GM12801 (cell line): ENCODE measurements around the gene VCPKMT.

ENCODE experiments used
- TF ChIP-seq, protein P1 (sequence below): IDR thresholded peaks from one replicate; pipeline ENCODE4 v1.5.1; 2011; ENCODE audit warnings: control low read depth; ENCODE audit not compliant: insufficient read length; ENCODE audit errors: extremely low read depth

VCPKMT gene

DNA sequence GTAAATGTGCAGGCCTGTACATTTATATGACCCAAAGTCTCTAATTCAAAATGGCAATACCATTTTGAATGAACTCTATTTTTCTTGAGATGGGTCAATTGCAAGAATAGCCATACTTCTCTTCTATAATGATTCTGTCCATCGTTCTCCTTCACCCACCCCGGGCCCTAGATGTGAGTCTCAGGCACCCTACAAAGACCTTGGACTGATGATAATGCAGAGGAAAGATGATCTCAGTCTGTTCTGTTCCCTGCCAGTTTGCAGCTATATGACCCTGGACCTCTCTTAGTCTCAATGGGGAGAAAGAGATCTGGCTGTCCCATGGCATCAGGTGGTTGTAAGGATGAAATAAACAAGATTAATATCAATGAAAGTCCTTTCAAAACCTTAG, 30.1 kb downstream of the VCPKMT start:
- TF ChIP-seq, protein P1, sequence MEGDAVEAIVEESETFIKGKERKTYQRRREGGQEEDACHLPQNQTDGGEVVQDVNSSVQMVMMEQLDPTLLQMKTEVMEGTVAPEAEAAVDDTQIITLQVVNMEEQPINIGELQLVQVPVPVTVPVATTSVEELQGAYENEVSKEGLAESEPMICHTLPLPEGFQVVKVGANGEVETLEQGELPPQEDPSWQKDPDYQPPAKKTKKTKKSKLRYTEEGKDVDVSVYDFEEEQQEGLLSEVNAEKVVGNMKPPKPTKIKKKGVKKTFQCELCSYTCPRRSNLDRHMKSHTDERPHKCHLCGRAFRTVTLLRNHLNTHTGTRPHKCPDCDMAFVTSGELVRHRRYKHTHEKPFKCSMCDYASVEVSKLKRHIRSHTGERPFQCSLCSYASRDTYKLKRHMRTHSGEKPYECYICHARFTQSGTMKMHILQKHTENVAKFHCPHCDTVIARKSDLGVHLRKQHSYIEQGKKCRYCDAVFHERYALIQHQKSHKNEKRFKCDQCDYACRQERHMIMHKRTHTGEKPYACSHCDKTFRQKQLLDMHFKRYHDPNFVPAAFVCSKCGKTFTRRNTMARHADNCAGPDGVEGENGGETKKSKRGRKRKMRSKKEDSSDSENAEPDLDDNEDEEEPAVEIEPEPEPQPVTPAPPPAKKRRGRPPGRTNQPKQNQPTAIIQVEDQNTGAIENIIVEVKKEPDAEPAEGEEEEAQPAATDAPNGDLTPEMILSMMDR: no peak

DNA sequence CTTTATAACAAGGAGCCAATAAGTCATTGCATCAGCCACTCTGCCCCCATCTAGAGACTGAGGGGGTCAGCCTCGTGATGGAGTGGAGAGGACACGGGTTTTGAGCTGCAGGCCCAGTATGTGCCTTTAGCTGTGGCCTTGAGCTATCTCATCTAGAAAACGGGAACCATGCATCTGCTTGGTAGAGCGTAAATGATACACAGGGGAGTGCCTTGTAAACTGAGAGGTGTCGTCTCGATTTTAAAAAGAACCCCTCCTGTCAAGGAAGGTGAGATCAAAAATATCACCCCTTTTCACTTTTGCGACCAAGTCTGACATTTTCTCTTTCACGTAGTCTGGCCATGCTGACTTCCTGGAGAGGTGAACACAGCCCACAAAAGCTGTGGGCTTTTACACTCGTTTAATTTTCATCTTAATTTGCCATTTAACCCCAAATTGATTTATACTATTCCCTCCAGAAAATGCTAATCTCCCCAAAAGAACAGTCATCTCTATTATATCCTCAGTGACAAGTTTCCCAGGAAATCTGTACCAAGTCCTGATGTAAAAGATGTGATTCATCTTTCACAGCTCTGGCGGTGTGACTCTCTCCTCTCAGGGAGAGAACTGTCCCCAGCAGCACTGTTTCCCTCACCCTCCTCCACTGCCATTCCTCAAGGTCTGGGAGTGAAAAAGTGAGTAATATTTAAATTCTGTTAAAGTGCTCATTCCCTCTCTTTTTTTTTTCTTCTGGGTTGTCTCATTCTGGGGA, 30.6 kb downstream of the VCPKMT start:
- TF ChIP-seq, protein P1: no peak

DNA sequence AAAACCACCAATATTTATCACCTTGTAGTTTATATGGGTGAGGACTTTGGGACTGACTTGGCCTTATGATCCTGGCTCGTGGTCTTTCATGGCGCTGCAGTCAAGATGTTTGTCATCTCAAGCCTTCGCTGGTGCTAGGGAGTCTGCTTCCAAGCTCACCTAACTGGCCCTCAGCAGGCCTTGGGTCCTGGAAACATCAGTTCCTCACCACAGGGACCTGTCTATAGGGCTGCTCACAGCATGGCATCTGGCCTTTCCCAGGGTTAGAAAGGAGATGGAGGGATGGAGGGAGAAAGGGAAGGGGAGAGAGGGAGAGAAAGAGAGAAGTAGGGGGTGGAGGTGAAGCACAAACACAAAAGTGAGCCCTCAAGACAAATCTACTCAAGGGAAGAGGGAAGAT, 31.7 kb downstream of the VCPKMT start:
- TF ChIP-seq, protein P1: no peak

DNA sequence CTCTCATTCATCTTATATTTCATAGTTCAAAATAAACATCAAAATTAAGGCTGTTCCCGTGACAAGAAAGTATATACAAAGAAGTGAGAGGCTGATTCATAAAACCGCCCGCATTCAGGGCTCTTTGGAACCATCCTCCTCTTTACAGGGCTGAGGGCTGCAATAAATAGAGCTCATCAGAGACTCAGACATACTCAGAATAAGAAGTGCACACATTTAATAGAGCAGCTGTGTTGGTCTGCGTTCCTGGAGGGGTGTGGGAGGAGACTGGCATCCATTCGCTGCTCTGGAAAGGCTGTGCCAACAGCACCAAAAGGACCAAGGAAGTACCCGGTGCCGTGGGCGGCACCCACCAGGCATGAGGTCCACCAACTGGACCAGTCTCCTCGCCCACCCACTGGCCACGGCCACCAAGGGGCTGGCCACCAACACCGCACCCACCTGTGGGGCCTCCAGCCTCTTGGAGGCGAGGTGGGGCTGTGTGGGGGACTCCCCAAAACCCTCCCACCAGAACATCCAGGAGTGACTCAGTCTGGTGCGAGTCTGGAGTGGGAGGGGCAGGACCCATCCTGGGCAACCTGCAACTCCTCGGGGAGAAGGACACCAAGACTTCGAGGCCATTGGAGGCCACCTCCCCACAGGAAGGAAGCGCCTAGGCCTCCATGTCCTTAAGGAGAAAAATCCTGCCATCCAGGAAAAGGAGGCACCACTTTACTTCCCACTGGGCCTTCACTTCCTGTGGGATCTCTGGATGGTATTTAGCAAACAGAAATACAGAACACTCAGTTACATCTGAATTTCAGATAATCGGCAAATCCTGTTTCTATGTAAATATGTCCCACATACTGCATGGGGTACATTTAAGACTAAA, 32.7 kb downstream of the VCPKMT start:
- TF ChIP-seq, protein P1: no peak

DNA sequence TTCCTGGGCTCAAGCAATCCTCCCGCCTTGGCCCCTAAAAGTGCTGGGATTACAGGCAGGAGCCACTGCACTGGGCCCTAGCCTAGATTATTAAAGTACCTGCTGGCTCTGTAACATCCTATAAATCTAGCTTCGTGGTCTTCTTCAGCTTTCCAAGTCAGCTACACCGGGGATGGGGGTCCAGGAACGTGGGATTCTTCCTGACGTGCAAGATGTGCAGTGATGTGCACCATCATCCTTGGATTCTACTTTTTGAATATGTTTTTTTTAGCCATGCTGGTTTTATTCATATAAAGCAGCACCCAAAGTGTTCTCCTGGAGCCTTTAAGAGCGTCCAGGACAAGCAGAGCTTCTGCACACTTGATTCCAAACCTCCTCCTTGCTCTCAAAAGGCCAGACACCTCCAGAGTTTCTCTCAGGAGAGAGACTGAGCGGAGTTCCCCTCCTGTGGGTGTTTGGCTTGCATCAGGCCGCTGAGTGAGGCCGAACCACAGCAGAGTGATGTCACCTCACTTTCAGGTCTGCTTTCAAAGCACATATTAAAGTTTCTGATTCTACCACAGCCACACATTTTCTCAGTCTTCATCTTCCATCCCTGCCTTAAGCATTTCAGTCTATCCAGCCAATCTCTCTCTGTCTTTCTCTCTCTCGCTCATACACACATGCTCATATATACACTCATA, 33.4 kb downstream of the VCPKMT start:
- TF ChIP-seq, protein P1: no peak

DNA sequence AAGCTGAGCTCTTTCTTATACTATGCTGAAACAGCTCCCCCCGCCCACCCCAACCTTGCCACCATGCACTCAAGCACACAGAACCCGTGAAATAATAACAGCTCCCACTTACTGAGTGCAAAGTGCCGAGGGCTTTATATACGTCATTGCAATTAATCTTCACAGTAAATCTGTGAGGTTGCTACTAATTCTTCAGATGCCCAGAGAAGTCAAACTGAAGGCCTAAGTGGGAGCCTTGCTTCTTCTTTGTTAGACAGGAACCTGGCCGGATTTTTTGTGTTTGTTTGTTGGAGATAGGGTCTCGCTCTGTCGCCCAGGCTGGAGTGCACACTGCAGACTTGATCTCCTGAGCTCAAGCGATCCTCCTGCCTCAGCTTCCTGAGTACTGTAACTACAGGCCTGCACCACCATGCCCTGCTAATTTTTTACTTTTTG, 34.0 kb downstream of the VCPKMT start:
- TF ChIP-seq, protein P1: no peak

DNA sequence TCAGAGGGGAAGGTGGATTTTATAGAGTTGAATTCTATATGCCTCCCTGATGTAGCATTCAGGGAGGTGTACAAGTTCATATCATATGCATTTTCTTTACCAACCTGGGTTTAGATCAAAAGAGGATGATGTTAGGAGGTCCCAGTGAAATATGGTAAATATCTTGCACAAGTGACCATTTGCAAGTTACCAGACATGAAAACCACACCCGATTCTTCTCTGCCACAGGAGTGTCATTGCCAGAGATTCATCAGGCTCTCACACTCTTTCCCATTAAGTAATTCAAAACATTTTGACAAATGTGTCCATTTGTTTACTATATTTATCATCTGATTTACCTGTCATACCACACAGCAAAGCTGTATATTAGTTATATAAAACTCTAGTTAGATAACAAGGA, 44.0 kb downstream of the VCPKMT start:
- TF ChIP-seq, protein P1: no peak
